B cell (primary cell): ENCODE measurements around the gene VTCN1. TPM values are rescaled to one million over a fixed set of nuclear protein-coding genes. Genes with fewer than 3 reads are reported as not detected.

ENCODE experiments used
- ATAC-seq: fragments of 200-7000 bp; cut with Tn5 transposase; one replicate; pipeline ENCODE4 v1.10.0; 2021; ENCODE audit warnings: low read depth, mild to moderate bottlenecking, moderate number of reproducible peaks, moderate library complexity
- CTCF ChIA-PET: fragments of 350-600 bp; sonication (Branson Sonifier 250); formaldehyde crosslinking; loops from one replicate; lab custom pipeline; 2021; ENCODE audit warnings: antibody characterized with exemption, inconsistent platforms; lab: Charles Lee
- POLR2A ChIA-PET: fragments of 350-600 bp; sonication (Branson Sonifier 250); formaldehyde crosslinking; loops from one replicate; lab custom pipeline; 2021; ENCODE audit warnings: antibody characterized with exemption; lab: Charles Lee
- DNase-seq: peaks from one replicate; pipeline ENCODE4 v3.0.0; 2013
- H2AFZ ChIP-seq: 2 replicates; pipeline ENCODE4 v1.6.1; 2012; ENCODE audit warnings: mild to moderate bottlenecking, low read depth, low read length; ENCODE audit not compliant: insufficient read depth, poor library complexity, severe bottlenecking
- H3K27ac ChIP-seq, 2 donors: 1 replicate in 1 of 2; 2 replicates in 1 of 2; pipeline ENCODE4 v1.5.1; 2012 to 2013; ENCODE audit warnings: low read length in 2 of 2, mild to moderate bottlenecking in 2 of 2, moderate library complexity in 1 of 2
- H3K27me3 ChIP-seq, 4 experiments: fragments of 200-600 bp in 1 of 4; sonication (generic) in 1 of 4; replicated peaks in 1 of 4; 1 replicate in 2 of 4; 2 replicates in 2 of 4; pipeline versions ENCODE4 v1.6.1 to v1.7.0; 2013 to 2016; ENCODE audit warnings: low read length in 3 of 4, mild to moderate bottlenecking in 2 of 4, mixed read lengths in 1 of 4, moderate library complexity in 1 of 4; ENCODE audit not compliant: insufficient read depth in 4 of 4, control insufficient read depth in 3 of 4; ENCODE audit errors: control extremely low read depth in 1 of 4
- H3K36me3 ChIP-seq, 2 experiments: replicated peaks in 1 of 2; 1 replicate in 1 of 2; 2 replicates in 1 of 2; pipeline versions ENCODE4 v1.6.1 to v1.7.1; 2013; ENCODE audit warnings: low read length in 1 of 2; ENCODE audit not compliant: insufficient read depth in 2 of 2, control insufficient read depth in 1 of 2; ENCODE audit errors: control extremely low read depth in 1 of 2, extremely low read depth in 1 of 2
- H3K4me1 ChIP-seq, 2 donors: fragments of 200-600 bp in 1 of 2; sonication (generic) in 1 of 2; 1 replicate in 1 of 2; 2 replicates in 1 of 2; pipeline versions ENCODE4 v1.5.1 to v1.6.1; 2013 to 2017; ENCODE audit warnings: low read length in 2 of 2; ENCODE audit not compliant: control insufficient read depth in 2 of 2, insufficient read depth in 2 of 2
- H3K4me2 ChIP-seq: replicated peaks from 2 replicates; pipeline ENCODE3; 2012; ENCODE audit warnings: mild to moderate bottlenecking, low read depth, low read length; ENCODE audit not compliant: poor library complexity, severe bottlenecking
- H3K4me3 ChIP-seq, 5 experiments: fragments of 200-600 bp in 1 of 5; sonication (generic) in 1 of 5; 1 replicate in 3 of 5; 2 replicates in 2 of 5; pipeline versions ENCODE4 v1.5.1 to v1.7.0; 2011 to 2016; ENCODE audit warnings: low read length in 4 of 5, mild to moderate bottlenecking in 4 of 5, low read depth in 2 of 5, control low read depth in 1 of 5, moderate library complexity in 1 of 5; ENCODE audit not compliant: insufficient read depth in 1 of 5; ENCODE audit errors: control extremely low read depth in 1 of 5, extremely low read depth in 1 of 5
- H3K79me2 ChIP-seq: fragments of 200-600 bp; sonication (generic); one replicate; pipeline ENCODE4 v1.6.0; 2016; ENCODE audit warnings: low read length; ENCODE audit not compliant: control insufficient read depth, insufficient read depth
- H3K9ac ChIP-seq: fragments of 200-600 bp; sonication (generic); 2 replicates; pipeline ENCODE4 v1.6.1; 2017; ENCODE audit warnings: mild to moderate bottlenecking, low read length, moderate library complexity
- H3K9me3 ChIP-seq, 3 donors: one replicate each; pipeline versions ENCODE4 v1.6.1 to v1.7.1; 2013; ENCODE audit warnings: low read length in 2 of 3; ENCODE audit not compliant: control insufficient read depth in 2 of 3, insufficient read depth in 1 of 3; ENCODE audit errors: control extremely low read depth in 1 of 3
- H4K20me1 ChIP-seq: 2 replicates; pipeline ENCODE4 v1.6.0; 2012; ENCODE audit warnings: mild to moderate bottlenecking, low read length; ENCODE audit not compliant: insufficient read depth, control insufficient read depth, poor library complexity, severe bottlenecking
- H3K27ac Mint-ChIP-seq: one replicate; pipeline ENCODE4 v1.8.0; 2021; ENCODE audit warnings: mixed read lengths
- H3K27me3 Mint-ChIP-seq: one replicate; pipeline ENCODE4 v1.8.0; 2021; ENCODE audit warnings: mixed read lengths
- H3K4me1 Mint-ChIP-seq: one replicate; pipeline ENCODE4 v1.8.0; 2021; ENCODE audit warnings: mixed read lengths
- H3K4me3 Mint-ChIP-seq: one replicate; pipeline ENCODE4 v1.8.0; 2021; ENCODE audit warnings: mixed read lengths
- H3K9me3 Mint-ChIP-seq: one replicate; pipeline ENCODE4 v1.8.0; 2022; ENCODE audit warnings: mixed read lengths; ENCODE audit not compliant: insufficient read depth
- EZH2 ChIP-seq: IDR thresholded peaks from 2 replicates; pipeline ENCODE4 v1.6.1; 2012; ENCODE audit warnings: borderline replicate concordance, low read depth, mild to moderate bottlenecking, moderate library complexity, low read length; ENCODE audit not compliant: insufficient read depth, poor library complexity, severe bottlenecking
- WGBS: methylation state at CpG from one replicate; pipeline ENCODE4 v1.1.5; 2013; ENCODE audit warnings: missing lambda C conversion rate; ENCODE audit not compliant: insufficient coverage; 5-methylcytosine and 5-hydroxymethylcytosine counted together
- intact Hi-C: fragments of 100-400 bp; cut with micrococcal nuclease; formaldehyde crosslinking; loops from one replicate; pipeline ENCODE4 v1.10.0; 2022
- polyA plus RNA-seq: library from polyadenylated mRNA; depleted of rRNA; stranded (reverse); fragments of >200 nt; gene quantifications from 2 replicates; pipeline ENCODE4 v1.2.3, GENCODE V29; 2012
- total RNA-seq, 2 donors: library from RNA; stranded (reverse); fragments of 120-200 nt in 1 of 2; gene quantifications; 1 replicate in 1 of 2; 2 replicates in 1 of 2; pipeline versions ENCODE4 v1.2.3 to v1.2.4, GENCODE V29; 2013 to 2022
- TF ChIP-seq, protein P1 (sequence below): fragments of 200-600 bp; IDR thresholded peaks from one replicate; pipeline ENCODE4 v1.8.0; 2022; ENCODE audit warnings: antibody characterized with exemption, mild to moderate bottlenecking

Gene VTCN1
- total and polyA plus RNA-seq, 2 donors (not counting 1 experiment from before 2014, with no cell fraction given), result not detected

DNA sequence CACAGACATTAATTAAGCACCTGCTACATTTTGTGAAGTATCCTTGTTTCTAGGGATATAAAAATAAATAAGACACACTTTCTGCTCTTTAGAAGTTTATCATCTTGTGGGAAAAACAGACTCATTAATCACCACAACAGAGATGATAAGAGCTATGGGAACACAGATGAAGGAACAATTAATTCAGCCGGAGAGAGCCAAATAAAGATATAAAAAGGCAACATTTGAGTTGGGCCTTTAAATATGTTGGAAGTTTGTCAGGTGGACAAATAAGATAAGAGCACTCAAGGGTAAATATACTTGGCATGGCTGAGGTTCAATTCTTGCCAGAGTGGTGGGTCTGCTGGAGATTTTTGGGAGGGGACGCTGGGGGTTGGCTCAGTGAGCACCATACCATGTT lies 34.2 kb upstream of the VTCN1 start:
- DNase-seq (no peak), ATAC-seq (no peak)
- WGBS, result 72% methylated on average over 2 of the region's 2 CpGs
- Histone ChIP-seq H3K4me2 (no peak overlapping the region), H3K9ac (no peak overlapping the region), H2AFZ (no peak overlapping the region), H3K27ac (no peak overlapping the region), H3K79me2 (no peaks in the 10 kb centered on the region), H3K9me3 (no peaks in the 10 kb centered on the region), H3K36me3 (no peaks in the 10 kb centered on the region), H3K4me3 (no peak overlapping the region), H3K4me1 (no peaks in the 10 kb centered on the region), H3K27me3 (peaks cover 0 to 3% (median 0%) of the 10 kb centered on the region in 4 experiments), H4K20me1 (no peaks in the 10 kb centered on the region)
- intact Hi-C loops, result no loop called here
- ChIA-PET POLR2A (no interaction called here), CTCF (no interaction called here)
- Mint-ChIP-seq H3K27me3 (peaks cover 23% of the 10 kb centered on the region), H3K4me1 (no peaks in the 10 kb centered on the region), H3K27ac (no peak overlapping the region), H3K4me3 (no peak overlapping the region), H3K9me3 (no peaks in the 10 kb centered on the region)
- TF ChIP-seq, protein P1, sequence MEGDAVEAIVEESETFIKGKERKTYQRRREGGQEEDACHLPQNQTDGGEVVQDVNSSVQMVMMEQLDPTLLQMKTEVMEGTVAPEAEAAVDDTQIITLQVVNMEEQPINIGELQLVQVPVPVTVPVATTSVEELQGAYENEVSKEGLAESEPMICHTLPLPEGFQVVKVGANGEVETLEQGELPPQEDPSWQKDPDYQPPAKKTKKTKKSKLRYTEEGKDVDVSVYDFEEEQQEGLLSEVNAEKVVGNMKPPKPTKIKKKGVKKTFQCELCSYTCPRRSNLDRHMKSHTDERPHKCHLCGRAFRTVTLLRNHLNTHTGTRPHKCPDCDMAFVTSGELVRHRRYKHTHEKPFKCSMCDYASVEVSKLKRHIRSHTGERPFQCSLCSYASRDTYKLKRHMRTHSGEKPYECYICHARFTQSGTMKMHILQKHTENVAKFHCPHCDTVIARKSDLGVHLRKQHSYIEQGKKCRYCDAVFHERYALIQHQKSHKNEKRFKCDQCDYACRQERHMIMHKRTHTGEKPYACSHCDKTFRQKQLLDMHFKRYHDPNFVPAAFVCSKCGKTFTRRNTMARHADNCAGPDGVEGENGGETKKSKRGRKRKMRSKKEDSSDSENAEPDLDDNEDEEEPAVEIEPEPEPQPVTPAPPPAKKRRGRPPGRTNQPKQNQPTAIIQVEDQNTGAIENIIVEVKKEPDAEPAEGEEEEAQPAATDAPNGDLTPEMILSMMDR, result no peak
- TF ChIP-seq EZH2, result no peak

- DNase-seq, result no peak
- no peak overlapping the region for H3K4me3 Mint-ChIP-seq
- intact Hi-C loops, result no loop called here
- POLR2A ChIA-PET, result no interaction called here
- no peak for ATAC-seq
- H3K27ac Mint-ChIP-seq, result no peak overlapping the region
- no peaks in the 10 kb centered on the region for H3K4me1 ChIP-seq
- WGBS, result 100% methylated on average over 1 of the region's 2 CpGs
- H3K27ac ChIP-seq, result no peak overlapping the region
- H3K27me3 Mint-ChIP-seq, result peaks cover 23% of the 10 kb centered on the region
- H3K9me3 Mint-ChIP-seq, result no peaks in the 10 kb centered on the region
- CTCF ChIA-PET, result no interaction called here
- H2AFZ ChIP-seq, result no peak overlapping the region
- H3K36me3 ChIP-seq, result no peaks in the 10 kb centered on the region
- H3K79me2 ChIP-seq, result no peaks in the 10 kb centered on the region
- H4K20me1 ChIP-seq, result no peaks in the 10 kb centered on the region
- no peaks in the 10 kb centered on the region for H3K4me1 Mint-ChIP-seq
- peaks cover 0 to 3% (median 0%) of the 10 kb centered on the region in 4 experiments for H3K27me3 ChIP-seq
- no peak overlapping the region for H3K4me2 ChIP-seq
- TF ChIP-seq EZH2, result no peak
- TF ChIP-seq, protein P1, result no peak
- H3K4me3 ChIP-seq, result no peak overlapping the region
- H3K9ac ChIP-seq, result no peak overlapping the region
- H3K9me3 ChIP-seq, result no peaks in the 10 kb centered on the region
Observed at GRCh38 chr1:117244306-117244705, 33.6 kb upstream of the VTCN1 start.
